Ishikawa (cell line): ENCODE data around the gene SCN4B.
A peak's percentile ranks its signal among the peaks of the same experiment; 100 is the strongest.

Experiments used
- CEBPB ChIP-seq: IDR thresholded peaks from 2 replicates; pipeline ENCODE4 v1.6.1; 2012
- CREB1 ChIP-seq: IDR thresholded peaks from 2 replicates; pipeline ENCODE4 v1.6.1; 2012; ENCODE audit warnings: low read depth
- EGR1 ChIP-seq: IDR thresholded peaks from 2 replicates; pipeline ENCODE4 v1.6.1; 2012
- EP300 ChIP-seq: IDR thresholded peaks from 2 replicates; pipeline ENCODE4 v1.6.1; 2012; ENCODE audit warnings: borderline replicate concordance
- FOXM1 ChIP-seq: IDR thresholded peaks from 2 replicates; pipeline ENCODE4 v1.6.1; 2012; ENCODE audit warnings: low read depth, borderline replicate concordance
- NFIC ChIP-seq: IDR thresholded peaks from 2 replicates; pipeline ENCODE4 v1.6.1; 2012
- RAD21 ChIP-seq: IDR thresholded peaks from 2 replicates; pipeline ENCODE4 v1.6.1; 2012; ENCODE audit warnings: low read depth
- TAF1 ChIP-seq: IDR thresholded peaks from 2 replicates; pipeline ENCODE4 v1.6.1; 2012; ENCODE audit warnings: low read depth, mild to moderate bottlenecking
- TCF12 ChIP-seq: IDR thresholded peaks from 2 replicates; pipeline ENCODE4 v1.6.1; 2012; ENCODE audit warnings: low read depth
- TEAD4 ChIP-seq: IDR thresholded peaks from 2 replicates; pipeline ENCODE4 v1.6.1; 2012
- YY1 ChIP-seq: IDR thresholded peaks from 2 replicates; pipeline ENCODE4 v1.6.1; 2012; ENCODE audit warnings: low read depth
- ZBTB7A ChIP-seq: IDR thresholded peaks from 2 replicates; pipeline ENCODE4 v1.6.1; 2012; ENCODE audit warnings: low read depth
- TF ChIP-seq, protein P1 (sequence below): IDR thresholded peaks from 2 replicates; pipeline ENCODE4 v1.6.1; 2012; ENCODE audit warnings: low read depth, mild to moderate bottlenecking
- TF ChIP-seq, protein P2 (sequence below): IDR thresholded peaks from 2 replicates; pipeline ENCODE4 v1.6.1; 2012
- TF ChIP-seq, protein P3 (sequence below): IDR thresholded peaks from 2 replicates; pipeline ENCODE4 v1.6.1; 2012

SCN4B gene

DNA sequence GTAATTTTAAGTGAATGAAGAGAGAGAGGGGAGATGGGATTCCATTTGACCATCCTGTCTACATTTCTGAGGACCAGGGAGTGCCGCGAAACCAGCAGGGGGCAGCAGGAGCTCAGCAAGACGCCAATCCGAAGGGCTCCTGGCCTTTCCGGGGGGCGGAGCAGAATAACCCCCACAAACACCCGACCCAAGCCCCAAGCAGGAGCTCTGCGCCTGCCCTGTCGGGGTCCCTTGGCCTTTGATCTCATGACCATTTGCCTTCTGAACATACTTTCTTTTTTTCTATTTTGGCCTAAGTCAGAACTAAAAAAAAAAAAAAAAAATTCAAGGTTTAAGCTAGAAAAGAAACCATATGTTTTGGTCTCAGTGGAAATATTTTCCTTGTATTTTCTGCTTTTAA lies 45.7 kb upstream of the SCN4B start:
- TF ChIP-seq EP300 (no peak), EGR1 (no peak), RAD21 (peak; percentile 97)
- TF ChIP-seq, protein P1, sequence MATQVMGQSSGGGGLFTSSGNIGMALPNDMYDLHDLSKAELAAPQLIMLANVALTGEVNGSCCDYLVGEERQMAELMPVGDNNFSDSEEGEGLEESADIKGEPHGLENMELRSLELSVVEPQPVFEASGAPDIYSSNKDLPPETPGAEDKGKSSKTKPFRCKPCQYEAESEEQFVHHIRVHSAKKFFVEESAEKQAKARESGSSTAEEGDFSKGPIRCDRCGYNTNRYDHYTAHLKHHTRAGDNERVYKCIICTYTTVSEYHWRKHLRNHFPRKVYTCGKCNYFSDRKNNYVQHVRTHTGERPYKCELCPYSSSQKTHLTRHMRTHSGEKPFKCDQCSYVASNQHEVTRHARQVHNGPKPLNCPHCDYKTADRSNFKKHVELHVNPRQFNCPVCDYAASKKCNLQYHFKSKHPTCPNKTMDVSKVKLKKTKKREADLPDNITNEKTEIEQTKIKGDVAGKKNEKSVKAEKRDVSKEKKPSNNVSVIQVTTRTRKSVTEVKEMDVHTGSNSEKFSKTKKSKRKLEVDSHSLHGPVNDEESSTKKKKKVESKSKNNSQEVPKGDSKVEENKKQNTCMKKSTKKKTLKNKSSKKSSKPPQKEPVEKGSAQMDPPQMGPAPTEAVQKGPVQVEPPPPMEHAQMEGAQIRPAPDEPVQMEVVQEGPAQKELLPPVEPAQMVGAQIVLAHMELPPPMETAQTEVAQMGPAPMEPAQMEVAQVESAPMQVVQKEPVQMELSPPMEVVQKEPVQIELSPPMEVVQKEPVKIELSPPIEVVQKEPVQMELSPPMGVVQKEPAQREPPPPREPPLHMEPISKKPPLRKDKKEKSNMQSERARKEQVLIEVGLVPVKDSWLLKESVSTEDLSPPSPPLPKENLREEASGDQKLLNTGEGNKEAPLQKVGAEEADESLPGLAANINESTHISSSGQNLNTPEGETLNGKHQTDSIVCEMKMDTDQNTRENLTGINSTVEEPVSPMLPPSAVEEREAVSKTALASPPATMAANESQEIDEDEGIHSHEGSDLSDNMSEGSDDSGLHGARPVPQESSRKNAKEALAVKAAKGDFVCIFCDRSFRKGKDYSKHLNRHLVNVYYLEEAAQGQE = no peak

DNA sequence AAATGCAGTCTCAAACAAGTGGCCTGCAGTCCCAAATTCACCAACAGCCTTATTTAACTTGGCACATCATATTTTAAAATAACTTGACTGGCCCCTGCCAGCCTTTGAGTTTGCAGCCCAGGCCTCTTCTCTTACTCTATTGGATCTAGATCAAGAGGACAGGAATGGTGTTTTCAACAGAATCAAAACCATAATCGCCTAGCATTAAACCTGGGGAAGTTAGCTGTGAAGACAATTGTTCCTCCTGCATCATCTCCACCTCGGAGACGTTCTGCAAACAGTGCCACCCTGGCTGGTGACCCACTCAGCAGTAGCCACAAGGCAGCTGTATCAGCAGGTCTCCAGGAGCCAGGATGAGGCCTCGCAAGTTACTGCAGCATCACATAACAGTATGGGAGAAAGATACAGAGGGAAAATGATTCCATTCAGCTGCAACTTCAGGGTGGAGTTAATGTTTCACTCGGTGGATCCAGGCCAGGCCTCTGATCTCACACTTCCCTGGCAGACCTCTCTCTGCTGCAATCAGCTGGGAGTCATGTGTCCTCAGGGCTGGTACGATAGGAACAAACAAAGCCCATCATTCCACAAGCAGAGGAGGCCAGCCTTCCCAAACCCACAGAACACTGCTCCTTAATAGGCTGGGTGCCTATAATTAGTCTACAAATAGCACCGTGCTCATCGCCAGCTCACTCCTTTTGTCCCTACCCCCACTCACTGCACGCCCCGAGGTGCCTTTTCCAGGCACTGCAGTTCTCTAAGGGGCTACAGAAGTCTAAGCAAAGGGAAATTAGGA lies 42.4 kb upstream of the SCN4B start:
- no peak for TF ChIP-seq EGR1
- TF ChIP-seq, protein P2, sequence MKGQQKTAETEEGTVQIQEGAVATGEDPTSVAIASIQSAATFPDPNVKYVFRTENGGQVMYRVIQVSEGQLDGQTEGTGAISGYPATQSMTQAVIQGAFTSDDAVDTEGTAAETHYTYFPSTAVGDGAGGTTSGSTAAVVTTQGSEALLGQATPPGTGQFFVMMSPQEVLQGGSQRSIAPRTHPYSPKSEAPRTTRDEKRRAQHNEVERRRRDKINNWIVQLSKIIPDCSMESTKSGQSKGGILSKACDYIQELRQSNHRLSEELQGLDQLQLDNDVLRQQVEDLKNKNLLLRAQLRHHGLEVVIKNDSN = no peak
- TF ChIP-seq FOXM1 = no peak
- no peak for TF ChIP-seq TEAD4

DNA sequence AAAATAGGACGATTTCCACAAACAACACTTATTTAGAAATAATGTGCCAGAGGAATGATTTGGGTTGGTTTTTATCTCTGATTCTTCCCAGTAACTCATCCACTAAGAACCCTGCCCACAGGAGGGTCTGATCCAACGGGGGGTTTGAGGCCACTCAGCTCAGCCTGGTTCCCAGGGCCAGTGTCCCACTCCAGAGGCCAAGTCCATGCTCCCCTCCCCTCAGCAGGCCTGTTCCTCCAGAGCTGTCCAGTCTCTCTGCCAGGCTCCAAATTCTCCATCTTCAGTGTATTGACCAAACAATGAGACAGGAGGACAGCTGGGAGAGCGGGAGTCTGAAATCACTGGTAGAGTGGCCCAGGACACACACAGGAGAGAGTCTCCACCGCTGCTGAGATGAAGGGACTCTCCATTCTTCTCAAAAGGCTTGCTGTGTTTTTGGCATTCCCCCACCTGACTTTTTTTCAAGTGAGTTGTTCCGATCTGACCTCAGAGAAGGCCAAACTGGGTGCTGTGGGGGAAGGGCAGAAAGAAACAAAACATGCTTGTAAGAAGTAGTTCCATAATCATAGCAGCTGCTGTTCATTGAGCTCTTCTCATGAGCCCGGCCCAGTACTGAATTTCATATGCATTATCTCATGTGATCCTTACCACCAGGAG lies 41.4 kb upstream of the SCN4B start:
- TF ChIP-seq EP300 = no peak
- no peak for TF ChIP-seq CREB1
- no peak for TF ChIP-seq TEAD4
- no peak for TF ChIP-seq RAD21

DNA sequence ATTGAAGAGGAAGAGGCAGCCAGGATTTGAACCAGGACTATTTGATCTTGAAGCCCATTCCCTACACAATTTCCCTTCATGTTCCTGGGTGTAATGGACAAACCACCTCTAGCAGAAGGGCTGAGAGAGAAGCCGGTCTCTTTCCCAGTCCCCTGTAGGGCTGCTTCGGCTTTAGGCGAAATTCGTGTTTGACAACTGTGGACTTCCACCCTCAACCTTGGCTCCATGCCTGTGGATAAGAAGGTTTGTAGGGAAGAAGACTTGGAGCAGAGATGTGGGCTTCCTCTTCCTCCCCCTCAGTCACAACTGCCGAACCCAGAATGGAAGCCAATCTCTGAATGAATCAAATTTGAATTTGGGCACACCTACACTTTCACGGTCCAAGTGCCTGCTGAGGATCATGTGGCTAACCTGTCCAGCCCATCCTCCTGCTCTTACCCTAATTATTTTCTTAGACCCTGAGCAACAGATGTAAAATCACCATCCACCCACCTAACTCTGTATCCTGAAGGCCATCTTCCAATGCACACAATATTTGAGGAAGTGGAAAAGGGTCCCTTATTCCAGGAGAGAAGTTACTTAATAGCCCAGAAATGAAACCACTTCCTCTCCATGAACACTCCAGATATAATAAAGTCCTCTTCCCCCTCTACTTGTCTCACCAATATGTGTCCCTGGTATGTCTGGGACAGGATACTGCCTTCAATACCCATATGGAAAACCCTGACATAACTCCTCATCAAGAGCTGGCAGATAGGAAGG lies 33.9 kb upstream of the SCN4B start:
- TF ChIP-seq CEBPB = no peak

DNA sequence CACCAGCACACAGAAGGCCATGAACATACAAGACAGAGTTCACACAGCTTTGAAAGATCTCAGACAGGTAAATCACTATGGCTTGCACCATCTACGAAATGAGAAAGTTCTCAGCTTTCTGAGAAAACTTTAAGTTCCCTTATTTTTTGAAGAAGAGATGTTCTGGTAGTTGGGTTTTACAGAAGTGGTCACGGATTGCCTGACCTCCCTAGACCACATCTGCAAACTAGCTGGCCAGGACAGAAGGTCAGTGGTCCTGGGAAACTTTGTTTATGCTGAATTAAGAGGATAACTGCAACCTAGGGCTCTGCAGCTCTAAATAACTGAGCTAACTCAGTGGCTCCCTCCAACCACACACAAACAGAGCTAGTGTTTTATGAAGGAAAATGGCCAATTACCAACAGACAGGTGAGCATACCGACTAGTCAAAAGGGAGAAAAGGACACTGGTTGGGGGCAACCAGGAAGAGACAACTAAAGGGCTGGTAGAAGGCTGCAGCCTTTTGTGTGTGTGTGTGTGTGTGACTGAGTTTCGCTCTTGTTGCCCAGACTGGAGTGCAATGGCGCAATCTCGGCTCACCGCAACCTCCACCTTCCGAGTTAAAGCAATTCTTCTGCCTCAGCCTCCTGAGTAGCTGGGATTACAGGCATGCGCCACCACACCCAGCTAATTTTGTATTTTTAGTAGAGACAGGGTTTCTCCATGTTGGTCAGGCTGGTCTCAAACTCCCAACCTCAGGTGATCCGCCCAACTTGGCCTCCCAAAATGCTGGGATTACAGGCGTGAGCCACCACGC lies 32.4 kb upstream of the SCN4B start:
- TF ChIP-seq RAD21 = no peak
- no peak for TF ChIP-seq FOXM1
- TF ChIP-seq TAF1 = no peak
- TF ChIP-seq TCF12 = no peak
- TF ChIP-seq, protein P2 = no peak
- no peak for TF ChIP-seq YY1
- TF ChIP-seq, protein P1 = no peak
- TF ChIP-seq NFIC = no peak
- no peak for TF ChIP-seq ZBTB7A
- no peak for TF ChIP-seq EP300
- no peak for TF ChIP-seq CREB1

DNA sequence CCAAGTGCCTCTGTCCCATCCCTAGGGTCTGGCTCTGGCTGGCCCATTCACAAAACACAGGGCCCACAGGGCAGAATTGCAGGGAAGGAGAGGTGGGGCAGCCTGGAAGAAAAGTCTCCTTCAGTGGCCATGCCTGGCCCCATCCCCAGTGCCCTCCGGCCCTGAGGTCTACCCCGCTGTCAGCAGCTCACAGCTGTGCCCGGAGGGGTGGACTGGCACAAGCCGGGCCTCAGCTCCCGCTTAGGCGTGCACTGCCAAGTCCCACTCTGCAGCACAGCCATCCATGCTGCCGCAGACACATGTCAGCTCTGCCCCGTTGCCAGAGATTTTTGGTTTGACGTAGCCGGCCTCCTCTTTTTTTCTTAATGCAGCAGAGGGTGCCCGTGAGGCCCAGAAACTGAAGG lies 27.7 kb upstream of the SCN4B start:
- no peak for TF ChIP-seq CREB1

DNA sequence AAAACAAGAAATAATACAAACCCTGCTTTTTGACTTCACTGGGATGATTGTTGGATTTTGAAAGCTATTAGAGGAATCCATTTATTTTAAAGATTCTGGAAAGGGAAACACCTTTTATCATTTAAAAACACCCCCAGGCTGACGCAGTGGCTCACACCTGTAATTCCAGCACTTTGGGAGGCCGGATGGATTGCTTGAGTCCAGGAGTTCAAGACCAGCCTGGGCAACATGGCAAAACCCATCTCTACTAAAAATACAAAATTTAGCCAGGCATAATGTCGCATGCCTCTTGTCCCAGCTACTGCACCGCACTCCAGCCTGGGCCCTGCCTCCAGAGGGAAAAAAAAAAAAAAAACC lies 24.1 kb upstream of the SCN4B start:
- TF ChIP-seq, protein P3, sequence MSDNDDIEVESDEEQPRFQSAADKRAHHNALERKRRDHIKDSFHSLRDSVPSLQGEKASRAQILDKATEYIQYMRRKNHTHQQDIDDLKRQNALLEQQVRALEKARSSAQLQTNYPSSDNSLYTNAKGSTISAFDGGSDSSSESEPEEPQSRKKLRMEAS = no peak
- TF ChIP-seq RAD21 (no peak), CEBPB (no peak), EP300 (no peak), NFIC (no peak), FOXM1 (no peak), TAF1 (no peak), CREB1 (no peak), EGR1 (no peak), TCF12 (no peak)
- TF ChIP-seq, protein P1 = no peak
- TF ChIP-seq, protein P2 = no peak
